CD4-positive, alpha-beta T cell (primary cell): ENCODE results near the gene POU4F1. TPM values are rescaled to one million over a fixed set of nuclear protein-coding genes. Genes with fewer than 3 reads are reported as not detected.

Experiments used
- ATAC-seq: fragments of 200-7000 bp; cut with Tn5 transposase; one replicate; pipeline ENCODE4 v1.10.0; 2022; ENCODE audit warnings: mild to moderate bottlenecking; ENCODE audit not compliant: poor library complexity
- CTCF ChIA-PET: fragments of 350-600 bp; sonication (Branson Sonifier 250); formaldehyde crosslinking; loops from one replicate; lab custom pipeline; 2021; ENCODE audit warnings: antibody characterized with exemption, inconsistent platforms; lab: Charles Lee
- POLR2A ChIA-PET: fragments of 350-600 bp; sonication (Branson Sonifier 250); formaldehyde crosslinking; loops from one replicate; lab custom pipeline; 2021; ENCODE audit warnings: antibody characterized with exemption, inconsistent platforms; lab: Charles Lee
- DNase-seq, 14 experiments: peaks; one replicate each; pipeline ENCODE4 v3.0.0-alpha.2; 2013 to 2020; ENCODE audit warnings: mixed read lengths in 2 of 14
- H3K27ac ChIP-seq, 2 donors: one replicate each; pipeline versions ENCODE4 v1.5.1 to v1.7.0; 2013; ENCODE audit warnings: low read length in 2 of 2, low read depth in 1 of 2, mild to moderate bottlenecking in 1 of 2
- H3K27me3 ChIP-seq, 2 experiments: 1 replicate in 1 of 2; 2 replicates in 1 of 2; pipeline versions ENCODE4 v1.6.1 to v1.7.0; 2013; ENCODE audit warnings: low read length in 2 of 2, control low read depth in 1 of 2, mild to moderate bottlenecking in 1 of 2, moderate library complexity in 1 of 2; ENCODE audit not compliant: insufficient read depth in 2 of 2, control insufficient read depth in 1 of 2
- H3K36me3 ChIP-seq: one replicate; pipeline ENCODE4 v1.6.1; 2013; ENCODE audit warnings: low read length, control low read depth; ENCODE audit not compliant: insufficient read depth
- H3K4me1 ChIP-seq: one replicate; pipeline ENCODE4 v1.6.1; 2013; ENCODE audit warnings: low read length, control low read depth; ENCODE audit not compliant: insufficient read depth
- H3K4me3 ChIP-seq: one replicate; pipeline ENCODE4 v1.5.1; 2013; ENCODE audit warnings: mild to moderate bottlenecking, low read length, moderate library complexity
- H3K9me3 ChIP-seq, 2 experiments: 1 replicate in 1 of 2; 2 replicates in 1 of 2; pipeline versions ENCODE4 v1.6.1 to v1.7.0; 2013; ENCODE audit warnings: low read length in 2 of 2, mild to moderate bottlenecking in 2 of 2, control low read depth in 1 of 2, moderate library complexity in 1 of 2; ENCODE audit not compliant: control insufficient read depth in 1 of 2, insufficient read depth in 1 of 2
- H3K27ac Mint-ChIP-seq: one replicate; pipeline ENCODE4 v1.8.0; 2020; ENCODE audit warnings: mixed read lengths
- H3K27me3 Mint-ChIP-seq: one replicate; pipeline ENCODE4 v1.8.0; 2021; ENCODE audit warnings: mixed read lengths
- H3K36me3 Mint-ChIP-seq: one replicate; pipeline ENCODE4 v1.8.0; 2021; ENCODE audit warnings: low read depth, mixed read lengths
- H3K4me1 Mint-ChIP-seq: one replicate; pipeline ENCODE4 v1.8.0; 2021; ENCODE audit warnings: low read depth, mixed read lengths
- H3K4me3 Mint-ChIP-seq: one replicate; pipeline ENCODE4 v1.8.0; 2020; ENCODE audit warnings: mild to moderate bottlenecking, mixed read lengths
- H3K9me3 Mint-ChIP-seq: one replicate; pipeline ENCODE4 v1.8.0; 2020; ENCODE audit warnings: mixed read lengths
- intact Hi-C, 2 experiments: fragments of 100-400 bp; cut with DNase I in 1 of 2; cut with micrococcal nuclease in 1 of 2; formaldehyde crosslinking; loops; one replicate each; pipeline versions ENCODE4 v1.15.1 to v1.9.0; 2023 to 2025; cut with DNase I, micrococcal nuclease
- total RNA-seq, 174 experiments: library from RNA in 2 of 174; stranded (reverse) in 2 of 174; gene quantifications; one replicate each; pipeline ENCODE4 v1.2.3 and lab custom pipeline; 2021 to 2026
- TF ChIP-seq, protein P1 (sequence below): fragments of 200-600 bp; IDR thresholded peaks from one replicate; pipeline ENCODE4 v1.8.0; 2022; ENCODE audit warnings: antibody characterized with exemption, mild to moderate bottlenecking

POU4F1 gene
- total RNA-seq, 2 experiments from 2014 or later: 0.11 to 0.14 TPM

DNA sequence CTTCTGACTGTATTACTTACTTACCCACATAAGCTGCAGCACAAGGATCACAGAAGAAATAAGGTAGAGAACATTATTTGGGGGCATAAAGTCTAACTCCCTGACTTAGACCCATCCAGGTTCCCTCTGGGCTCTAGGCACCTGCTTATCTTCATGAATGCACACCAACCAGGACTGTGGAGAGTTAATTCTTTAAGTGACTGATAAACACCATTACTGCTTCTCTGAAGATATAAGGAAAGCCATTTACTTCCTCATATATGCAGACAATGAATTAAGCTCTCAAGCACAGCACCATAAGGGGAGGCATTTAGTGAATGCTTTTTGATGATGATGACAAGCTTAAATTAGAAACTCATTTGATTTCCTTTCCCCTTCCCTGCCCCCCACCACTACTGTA is 33.1 kb upstream of the POU4F1 start:
- DNase-seq (no peak), ATAC-seq (no peak)
- H3K27me3 Mint-ChIP-seq: no peaks in the 10 kb centered on the region
- peaks cover 4% of the 10 kb centered on the region for H3K4me1 Mint-ChIP-seq
- no peak overlapping the region for H3K27ac Mint-ChIP-seq
- TF ChIP-seq, protein P1, sequence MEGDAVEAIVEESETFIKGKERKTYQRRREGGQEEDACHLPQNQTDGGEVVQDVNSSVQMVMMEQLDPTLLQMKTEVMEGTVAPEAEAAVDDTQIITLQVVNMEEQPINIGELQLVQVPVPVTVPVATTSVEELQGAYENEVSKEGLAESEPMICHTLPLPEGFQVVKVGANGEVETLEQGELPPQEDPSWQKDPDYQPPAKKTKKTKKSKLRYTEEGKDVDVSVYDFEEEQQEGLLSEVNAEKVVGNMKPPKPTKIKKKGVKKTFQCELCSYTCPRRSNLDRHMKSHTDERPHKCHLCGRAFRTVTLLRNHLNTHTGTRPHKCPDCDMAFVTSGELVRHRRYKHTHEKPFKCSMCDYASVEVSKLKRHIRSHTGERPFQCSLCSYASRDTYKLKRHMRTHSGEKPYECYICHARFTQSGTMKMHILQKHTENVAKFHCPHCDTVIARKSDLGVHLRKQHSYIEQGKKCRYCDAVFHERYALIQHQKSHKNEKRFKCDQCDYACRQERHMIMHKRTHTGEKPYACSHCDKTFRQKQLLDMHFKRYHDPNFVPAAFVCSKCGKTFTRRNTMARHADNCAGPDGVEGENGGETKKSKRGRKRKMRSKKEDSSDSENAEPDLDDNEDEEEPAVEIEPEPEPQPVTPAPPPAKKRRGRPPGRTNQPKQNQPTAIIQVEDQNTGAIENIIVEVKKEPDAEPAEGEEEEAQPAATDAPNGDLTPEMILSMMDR: no peak
- intact Hi-C loops: no loop called here
- no peaks in the 10 kb centered on the region for H3K9me3 ChIP-seq
- H3K4me3 ChIP-seq: no peak overlapping the region
- no peak overlapping the region for H3K27ac ChIP-seq
- no peaks in the 10 kb centered on the region for H3K27me3 ChIP-seq
- H3K9me3 Mint-ChIP-seq: no peaks in the 10 kb centered on the region
- H3K36me3 ChIP-seq: peaks cover 67% of the 10 kb centered on the region
- ChIA-PET POLR2A (no interaction called here), CTCF (no interaction called here)
- H3K4me3 Mint-ChIP-seq: no peak overlapping the region
- H3K4me1 ChIP-seq: no peaks in the 10 kb centered on the region
- H3K36me3 Mint-ChIP-seq: peaks cover 92% of the 10 kb centered on the region

DNA sequence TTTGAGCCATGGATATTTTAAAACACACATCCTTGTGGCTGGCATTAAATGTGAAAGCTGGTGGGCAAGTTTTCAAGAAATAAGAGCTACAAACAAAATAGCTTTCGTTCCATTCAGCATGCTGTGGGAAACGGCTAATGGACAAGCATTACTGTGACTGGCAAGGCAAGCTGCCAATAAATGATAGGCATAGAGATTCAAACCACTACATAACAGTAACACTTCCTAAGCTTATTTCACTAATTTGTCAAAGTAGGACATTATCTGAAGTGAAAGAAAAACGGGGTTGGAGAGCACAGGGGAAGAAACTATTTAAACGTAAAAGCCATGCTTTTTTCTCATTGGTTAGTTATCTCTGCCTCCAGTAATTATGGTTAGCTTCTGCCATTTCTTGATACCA is 29.6 kb upstream of the POU4F1 start:
- Histone ChIP-seq H3K9me3 (no peaks in the 10 kb centered on the region), H3K36me3 (peaks cover 69% of the 10 kb centered on the region), H3K27me3 (no peaks in the 10 kb centered on the region), H3K4me1 (no peaks in the 10 kb centered on the region), H3K4me3 (no peak overlapping the region), H3K27ac (no peak overlapping the region)
- POLR2A ChIA-PET: no interaction called here
- TF ChIP-seq, protein P1: no peak
- H3K27me3 Mint-ChIP-seq: no peaks in the 10 kb centered on the region
- H3K4me3 Mint-ChIP-seq: no peak overlapping the region
- CTCF ChIA-PET: interaction anchor here (1.3 kb wide), 1 partner anchor 48 kb away, joined by 3 read pairs; no protein-coding TSS in a partner anchor
- intact Hi-C loops: no loop called here
- H3K4me1 Mint-ChIP-seq: peaks cover under 1% of the 10 kb centered on the region
- peaks cover 96% of the 10 kb centered on the region for H3K36me3 Mint-ChIP-seq
- ATAC-seq (no peak), DNase-seq (no peak)
- no peak overlapping the region for H3K27ac Mint-ChIP-seq
- no peaks in the 10 kb centered on the region for H3K9me3 Mint-ChIP-seq

DNA sequence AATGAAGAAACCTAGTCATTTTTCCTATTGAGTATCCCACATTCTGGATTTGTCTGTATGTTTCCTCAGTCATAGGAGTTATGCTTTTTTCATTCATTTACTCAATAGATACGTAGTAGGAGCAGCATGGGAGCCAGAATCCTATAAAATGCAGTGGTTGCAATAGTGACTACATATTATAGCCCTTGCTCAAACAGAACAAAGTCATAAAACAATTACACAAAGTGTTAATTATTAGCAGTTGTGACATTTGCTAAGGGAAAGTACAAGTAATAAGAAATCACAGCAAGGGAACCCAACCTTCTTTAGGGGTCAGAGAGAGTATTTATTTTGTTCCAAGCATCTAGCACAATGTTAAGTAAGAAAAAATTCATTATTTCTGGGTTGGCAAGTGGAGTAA is 27.7 kb upstream of the POU4F1 start:
- DNase-seq (no peak), ATAC-seq (no peak)
- Mint-ChIP-seq H3K27ac (no peak overlapping the region), H3K4me1 (no peaks in the 10 kb centered on the region), H3K36me3 (peaks cover 96% of the 10 kb centered on the region), H3K4me3 (no peak overlapping the region), H3K27me3 (no peaks in the 10 kb centered on the region), H3K9me3 (no peaks in the 10 kb centered on the region)
- no peaks in the 10 kb centered on the region for H3K9me3 ChIP-seq
- POLR2A ChIA-PET: no interaction called here
- no peaks in the 10 kb centered on the region for H3K27me3 ChIP-seq
- intact Hi-C loops: no loop called here
- CTCF ChIA-PET: no interaction called here
- TF ChIP-seq, protein P1: no peak
- no peak overlapping the region for H3K4me3 ChIP-seq
- H3K4me1 ChIP-seq: no peaks in the 10 kb centered on the region
- peaks cover 60% of the 10 kb centered on the region for H3K36me3 ChIP-seq
- no peak overlapping the region for H3K27ac ChIP-seq
